Measurements from ENCODE around the gene CCL7. TPM values are rescaled to one million over a fixed set of nuclear protein-coding genes. Genes with fewer than 3 reads are reported as not detected.

CCL7 gene
- total RNA-seq, 4 donors from 2014 or later, result 2.2 TPM; not detected in 3

DNA sequence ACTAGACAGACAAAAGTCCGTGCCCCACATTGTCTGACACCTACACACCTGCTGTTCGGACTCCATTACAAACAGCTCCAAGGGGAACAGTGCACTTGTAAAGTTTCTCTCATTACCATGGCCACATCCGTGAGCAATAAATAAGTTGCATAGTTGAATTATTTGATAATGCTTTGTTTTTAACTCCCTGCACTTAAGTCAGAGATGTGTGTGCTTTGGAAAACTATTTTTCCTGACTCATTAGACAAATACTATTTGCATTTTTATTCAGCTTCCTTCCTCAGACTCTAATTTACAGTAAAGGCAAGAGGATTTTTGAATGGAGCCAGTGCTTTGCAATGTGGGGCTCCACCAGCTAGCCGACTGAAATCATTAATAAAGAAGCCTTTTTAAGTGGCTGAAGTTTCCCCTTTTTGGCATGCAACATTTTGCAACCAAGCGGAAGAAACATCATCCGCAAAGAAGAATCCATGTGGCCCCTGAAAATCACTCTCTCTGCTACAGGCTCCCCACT lies 21.5 kb upstream of the CCL7 start:
- H3K27ac ChIP-seq, result peak overlapping the region; percentile 49 to 92 (median 80)
- ATAC-seq, result no peak
- WGBS, 2 donors (ENCODE audit: low coverage in 1 of 2), result 17 to 21% methylated on average over 6 of the region's 6 CpGs

GRCh38 chr17:34249061-34249460 lies 21.0 kb upstream of the CCL7 start:
- TF ChIP-seq POLR2A (IDR thresholded peaks at IDR 0.05), result no peak
- no peak for TF ChIP-seq EP300 (IDR thresholded peaks at IDR 0.05)
- TF ChIP-seq POLR2AphosphoS5 (IDR thresholded peaks at IDR 0.05), result no peak
- no peak for TF ChIP-seq CTCF (IDR thresholded peaks at IDR 0.05)
- Histone ChIP-seq H3K27me3 (no peaks in the 10 kb centered on the region), H3K36me3 (no peaks in the 10 kb centered on the region), H3K9me3 (no peaks in the 10 kb centered on the region), H3K4me1 (peaks cover 45 to 68% (median 56%) of the 10 kb centered on the region in 3 donors), H3K27ac (peak overlapping the region; percentile 49 to 92 (median 80)), H3K4me3 (no peak overlapping the region)
- no peak for ATAC-seq
- 38% methylated on average over 1 of the region's 1 CpG; no CpG with 5 or more reads in 1 of the 2 donors for WGBS, 2 donors (ENCODE audit: low coverage in 1 of 2)

More for the DNA sequence above, 21.5 kb upstream of the CCL7 start:
- Histone ChIP-seq H3K27me3 (no peaks in the 10 kb centered on the region), H3K4me1 (peaks cover 42 to 64% (median 52%) of the 10 kb centered on the region in 3 donors), H3K9me3 (no peaks in the 10 kb centered on the region), H3K36me3 (no peaks in the 10 kb centered on the region), H3K4me3 (no peak overlapping the region)
- peak; percentile 63 for TF ChIP-seq POLR2AphosphoS5 (IDR thresholded peaks at IDR 0.05)
- no peak for TF ChIP-seq CTCF (IDR thresholded peaks at IDR 0.05)

DNA sequence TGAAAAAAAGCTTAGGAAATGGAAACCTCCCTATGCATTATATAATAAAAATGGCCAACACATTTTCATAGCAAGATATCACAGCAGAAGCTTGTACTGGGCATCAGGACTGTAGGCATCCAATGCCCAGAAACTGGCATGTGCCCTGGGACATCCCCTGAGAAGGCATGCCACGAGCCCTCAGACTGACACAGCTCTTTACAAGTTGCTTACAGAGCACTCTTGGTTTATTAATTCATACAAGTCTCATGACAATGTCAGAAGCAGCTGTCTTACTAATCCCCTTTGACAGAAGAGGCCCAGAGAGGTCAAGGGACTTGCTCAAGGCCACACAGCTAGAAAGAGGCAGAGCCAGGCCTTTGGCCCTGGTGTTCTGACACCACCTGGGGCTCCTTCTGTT lies 20.5 kb upstream of the CCL7 start:
- Histone ChIP-seq H3K4me3 (no peak overlapping the region), H3K4me1 (peaks cover 49 to 72% (median 59%) of the 10 kb centered on the region in 3 donors), H3K9me3 (no peaks in the 10 kb centered on the region), H3K36me3 (no peaks in the 10 kb centered on the region), H3K27ac (peak overlapping the region; percentile 49 to 92 (median 80)), H3K27me3 (no peaks in the 10 kb centered on the region)
- 0% methylated on average over 1 of the region's 1 CpG; no CpG with 5 or more reads in 1 of the 2 donors for WGBS, 2 donors (ENCODE audit: low coverage in 1 of 2)
- ATAC-seq, result no peak
- TF ChIP-seq EP300 (IDR thresholded peaks at IDR 0.05), result no peak
- no peak for TF ChIP-seq CTCF (IDR thresholded peaks at IDR 0.05)
- no peak for TF ChIP-seq POLR2A (IDR thresholded peaks at IDR 0.05)
- no peak for TF ChIP-seq POLR2AphosphoS5 (IDR thresholded peaks at IDR 0.05)

- no peak for TF ChIP-seq POLR2A (IDR thresholded peaks at IDR 0.05)
- TF ChIP-seq CTCF (IDR thresholded peaks at IDR 0.05), result no peak
- no peak for TF ChIP-seq POLR2AphosphoS5 (IDR thresholded peaks at IDR 0.05)
- TF ChIP-seq EP300 (IDR thresholded peaks at IDR 0.05), result no peak
- no peaks in the 10 kb centered on the region for H3K36me3 ChIP-seq
- H3K4me1 ChIP-seq, result peaks cover 52 to 89% (median 70%) of the 10 kb centered on the region in 3 donors
- H3K4me3 ChIP-seq, result no peak overlapping the region
- 92 to 95% methylated on average over 2 to 3 of the region's 3 CpGs for WGBS, 2 donors (ENCODE audit: low coverage in 1 of 2)
- H3K9me3 ChIP-seq, result no peaks in the 10 kb centered on the region
- H3K27ac ChIP-seq, result peak overlapping the region in 3 of 4 donors; percentile 76 to 92 (median 84)
- ATAC-seq, result no peak
- no peaks in the 10 kb centered on the region for H3K27me3 ChIP-seq
Measured at GRCh38 chr17:34251186-34251585, 18.8 kb upstream of the CCL7 start.

- ATAC-seq, result peak; percentile 6
- peaks cover 52 to 96% (median 70%) of the 10 kb centered on the region in 3 donors for H3K4me1 ChIP-seq
- no peaks in the 10 kb centered on the region for H3K36me3 ChIP-seq
- 22 to 40% methylated on average over 1 to 3 of the region's 5 CpGs for WGBS, 2 donors (ENCODE audit: low coverage in 1 of 2)
- TF ChIP-seq EP300 (IDR thresholded peaks at IDR 0.05) (no peak), POLR2A (IDR thresholded peaks at IDR 0.05) (no peak), CTCF (IDR thresholded peaks at IDR 0.05) (no peak), POLR2AphosphoS5 (IDR thresholded peaks at IDR 0.05) (no peak)
- H3K4me3 ChIP-seq, result no peak overlapping the region
- no peaks in the 10 kb centered on the region for H3K27me3 ChIP-seq
- H3K9me3 ChIP-seq, result no peaks in the 10 kb centered on the region
- peak overlapping the region; percentile 84 to 92 (median 88) for H3K27ac ChIP-seq
Measured at GRCh38 chr17:34252095-34252443, 18.0 kb upstream of the CCL7 start.
